Mucosa of stomach (tissue), 1 donor: Measurements from ENCODE around the gene CDK2AP2.
"Not testable (repeated sequence)": the region's sequence is repeated elsewhere in the genome, so short reads cannot be mapped to it uniquely, and the experiment has no call there.

Source experiments
- H3K27me3 ChIP-seq: one replicate; pipeline ENCODE4 v1.7.0; 2013; ENCODE audit warnings: mild to moderate bottlenecking, low read length; ENCODE audit not compliant: control insufficient read depth, insufficient read depth
- H3K36me3 ChIP-seq: one replicate; pipeline ENCODE4 v1.7.0; 2013; ENCODE audit warnings: low read length; ENCODE audit not compliant: control insufficient read depth, insufficient read depth
- H3K4me1 ChIP-seq: one replicate; pipeline ENCODE4 v1.7.0; 2013; ENCODE audit warnings: mild to moderate bottlenecking, low read length; ENCODE audit not compliant: control insufficient read depth, insufficient read depth
- H3K4me3 ChIP-seq: one replicate; pipeline ENCODE4 v1.7.0; 2013; ENCODE audit warnings: low read length
- H3K9ac ChIP-seq: one replicate; pipeline ENCODE4 v1.7.0; 2013; ENCODE audit warnings: mild to moderate bottlenecking, low read length, moderate library complexity
- H3K9me3 ChIP-seq: one replicate; pipeline ENCODE4 v1.7.0; 2013; ENCODE audit warnings: mild to moderate bottlenecking, low read length, moderate library complexity; ENCODE audit not compliant: control insufficient read depth
- donor health status: Pancreatic carcinoma.

CDK2AP2 gene

GRCh38 chr11:67522844-67523555 lies 15.0 kb upstream of the CDK2AP2 start, which contains the start of gene CABP2:
TSS of gene CABP2 (minus strand) at chr11:67523446. CDS start at chr11:67523326, 120 bp downstream.
- H3K27me3 ChIP-seq: no peaks in the 10 kb centered on the region
- H3K9ac ChIP-seq: no peak within 1 kb of the TSS
- no peaks in the 10 kb centered on the region for H3K9me3 ChIP-seq
- no peak within 1 kb of the TSS for H3K4me3 ChIP-seq
- H3K4me1 ChIP-seq: peaks cover 15% of the 10 kb centered on the region
- no peaks in the 10 kb centered on the region for H3K36me3 ChIP-seq

- Histone ChIP-seq H3K9me3 (no peaks in the 10 kb centered on the region), H3K9ac (no peak overlapping the region), H3K4me1 (peaks cover 15% of the 10 kb centered on the region), H3K36me3 (no peaks in the 10 kb centered on the region), H3K4me3 (no peak overlapping the region), H3K27me3 (no peaks in the 10 kb centered on the region)
Observed at GRCh38 chr11:67522338-67522737, 14.4 kb upstream of the CDK2AP2 start.

- H3K9me3 ChIP-seq: no peaks in the 10 kb centered on the region
- peaks cover 15% of the 10 kb centered on the region for H3K4me1 ChIP-seq
- no peak overlapping the region for H3K4me3 ChIP-seq
- no peaks in the 10 kb centered on the region for H3K36me3 ChIP-seq
- no peak overlapping the region for H3K9ac ChIP-seq
- no peaks in the 10 kb centered on the region for H3K27me3 ChIP-seq
Observed at GRCh38 chr11:67521924-67522323, 14.0 kb upstream of the CDK2AP2 start.

- no peak overlapping the region for H3K4me3 ChIP-seq
- H3K4me1 ChIP-seq: peaks cover 15% of the 10 kb centered on the region
- no peaks in the 10 kb centered on the region for H3K27me3 ChIP-seq
- H3K9me3 ChIP-seq: no peaks in the 10 kb centered on the region
- H3K36me3 ChIP-seq: no peaks in the 10 kb centered on the region
- H3K9ac ChIP-seq: no peak overlapping the region
Observed at GRCh38 chr11:67520856-67521824, 13.2 kb upstream of the CDK2AP2 start.

GRCh38 chr11:67519726-67520125 lies 11.8 kb upstream of the CDK2AP2 start:
- no peaks in the 10 kb centered on the region for H3K36me3 ChIP-seq
- H3K27me3 ChIP-seq: no peaks in the 10 kb centered on the region
- H3K4me1 ChIP-seq: peaks cover 8% of the 10 kb centered on the region
- H3K9ac ChIP-seq: no peak overlapping the region
- H3K9me3 ChIP-seq: no peaks in the 10 kb centered on the region
- H3K4me3 ChIP-seq: no peak overlapping the region

- H3K27me3 ChIP-seq: no peaks in the 10 kb centered on the region
- no peaks in the 10 kb centered on the region for H3K36me3 ChIP-seq
- no peak overlapping the region for H3K9ac ChIP-seq
- H3K4me1 ChIP-seq: no peaks in the 10 kb centered on the region
- no peaks in the 10 kb centered on the region for H3K9me3 ChIP-seq
- no peak overlapping the region for H3K4me3 ChIP-seq
Observed at GRCh38 chr11:67517784-67518552, 10.0 kb upstream of the CDK2AP2 start.

GRCh38 chr11:67516806-67517205 lies 8.8 kb upstream of the CDK2AP2 start:
- no peak overlapping the region for H3K4me3 ChIP-seq

GRCh38 chr11:67514116-67514515 lies 6.2 kb upstream of the CDK2AP2 start:
- no peak overlapping the region for H3K9ac ChIP-seq
- no peaks in the 10 kb centered on the region for H3K36me3 ChIP-seq
- no peak overlapping the region for H3K4me3 ChIP-seq
- no peaks in the 10 kb centered on the region for H3K27me3 ChIP-seq
- no peaks in the 10 kb centered on the region for H3K9me3 ChIP-seq
- H3K4me1 ChIP-seq: peaks cover under 1% of the 10 kb centered on the region

More at GRCh38 chr11:67516806-67517205, 8.8 kb upstream of the CDK2AP2 start:
- Histone ChIP-seq H3K9ac (no peak overlapping the region), H3K4me1 (no peaks in the 10 kb centered on the region), H3K36me3 (no peaks in the 10 kb centered on the region), H3K9me3 (no peaks in the 10 kb centered on the region), H3K27me3 (no peaks in the 10 kb centered on the region)

- H3K27me3 ChIP-seq, H3K9ac ChIP-seq, H3K36me3 ChIP-seq, H3K4me3 ChIP-seq, H3K9me3 ChIP-seq: not testable (repeated sequence)
- H3K4me1 ChIP-seq: peaks cover 19% of the 10 kb centered on the region
Observed at GRCh38 chr11:67511558-67511957, 3.6 kb upstream of the CDK2AP2 start.

GRCh38 chr11:67510023-67510345 lies 2.0 kb upstream of the CDK2AP2 start:
- Histone ChIP-seq H3K4me1 (peaks cover 33% of the 10 kb centered on the region), H3K9ac (no peak overlapping the region), H3K27me3 (no peaks in the 10 kb centered on the region), H3K4me3 (no peak overlapping the region), H3K9me3 (no peaks in the 10 kb centered on the region), H3K36me3 (no peaks in the 10 kb centered on the region)

- Histone ChIP-seq H3K4me1 (peaks cover 37% of the 10 kb centered on the region), H3K27me3 (no peaks in the 10 kb centered on the region), H3K4me3 (peak overlapping the region; percentile 67), H3K9me3 (no peaks in the 10 kb centered on the region), H3K36me3 (no peaks in the 10 kb centered on the region), H3K9ac (peak overlapping the region; percentile 87)
Observed at GRCh38 chr11:67508486-67509121, 642 bp upstream of the CDK2AP2 start.
